ENCODE data around the gene NEK6.

- TF ChIP-seq CTCF (IDR thresholded peaks at IDR 0.05) (no peak), ZFX (IDR thresholded peaks at IDR 0.05; ENCODE audit: borderline replicate concordance) (no peak)
Observed at GRCh38 chr9:124346347-124347163, 88.8 kb downstream of the NEK6 start.

Measured in 22Rv1 (cell line).